ENCODE measurements around the gene CCL2. TPM values are rescaled to one million over a fixed set of nuclear protein-coding genes. Genes with fewer than 3 reads are reported as not detected.

CCL2 gene
- total RNA-seq, 1 experiment from 2014 or later = 1.4 TPM

- Histone ChIP-seq H3K56ac (ENCODE audit: insufficient read length, low read depth, low read length) (no peak overlapping the region), H3K79me1 (ENCODE audit: insufficient read depth, low read depth, low read length, poor library complexity, severe bottlenecking) (no peaks in the 10 kb centered on the region), H2AFZ (ENCODE audit: low read length) (no peak overlapping the region), H3K23me2 (ENCODE audit: insufficient read length, low read depth, low read length, poor library complexity, severe bottlenecking) (no peaks in the 10 kb centered on the region), H3K79me2 (ENCODE audit: insufficient read depth, low read length) (no peaks in the 10 kb centered on the region), H3K9ac (ENCODE audit: extremely low read depth, insufficient read length, low read length) (no peak overlapping the region), H2BK15ac (ENCODE audit: low read depth, low read length) (no peak overlapping the region), H3K18ac (ENCODE audit: insufficient read length, low read depth, low read length) (no peak overlapping the region), H3K27ac (ENCODE audit: insufficient read length, low read depth, low read length) (no peak overlapping the region), H3K23ac (ENCODE audit: insufficient read length, low read depth, low read length) (no peak overlapping the region), H4K5ac (ENCODE audit: insufficient read length, low read depth, low read length) (no peak overlapping the region), H2AK5ac (ENCODE audit: insufficient read length, low read length) (no peak overlapping the region), H2BK120ac (ENCODE audit: low read depth, low read length, poor library complexity, severe bottlenecking) (no peak overlapping the region), H2BK20ac (ENCODE audit: low read depth, low read length, poor library complexity, severe bottlenecking) (no peak overlapping the region), H3K4me2 (ENCODE audit: insufficient read depth, insufficient read length, low read length) (no peak overlapping the region), H3T11ph (ENCODE audit: low read length) (no peak overlapping the region), H3K27me3 (ENCODE audit: insufficient read depth, low read length) (no peaks in the 10 kb centered on the region), H3K4me1 (ENCODE audit: insufficient read depth, low read length) (no peaks in the 10 kb centered on the region), H3K14ac (ENCODE audit: insufficient read depth, low read length) (no peak overlapping the region), H3K9me3 (ENCODE audit: control insufficient read depth, low read depth, low read length) (no peaks in the 10 kb centered on the region), H2BK5ac (ENCODE audit: insufficient read length, low read length) (no peak overlapping the region), H4K20me1 (ENCODE audit: control insufficient read depth, insufficient read depth, insufficient read length) (no peaks in the 10 kb centered on the region), H2BK12ac (ENCODE audit: insufficient read length, low read depth, low read length) (no peak overlapping the region), H4K91ac (ENCODE audit: insufficient read length, low read depth, low read length) (no peak overlapping the region), H3K4ac (ENCODE audit: low read depth, low read length) (no peak overlapping the region), H4K8ac (replicated peaks; ENCODE audit: insufficient read length, low read depth, low read length) (no peak overlapping the region)
- no peaks in the 10 kb centered on the region for H3K9me3 Mint-ChIP-seq
- H3K36me3 Mint-ChIP-seq (ENCODE audit: insufficient read depth in 1 of 3, low read depth in 3 of 3) = no peaks in the 10 kb centered on the region
- peaks cover 16% of the 10 kb centered on the region for H3K27me3 Mint-ChIP-seq (ENCODE audit: low read depth)
- H3K4me1 Mint-ChIP-seq = no peaks in the 10 kb centered on the region
- no peak overlapping the region; a peak in 1 of 7 replicates for H3K27ac Mint-ChIP-seq
- H3K4me3 Mint-ChIP-seq = no peak overlapping the region
- DNase-seq = no peak
- no peak for TF ChIP-seq CTCF (conservative IDR thresholded peaks at IDR 0.05)
- no CpG with 5 or more reads among the region's 2 CpGs for WGBS (ENCODE audit: extremely low coverage, insufficient read length, low lambda C conversion rate)
Measured at GRCh38 chr17:34287875-34288274, 32.8 kb downstream of the CCL2 start.
